GM21786 (cell line): ENCODE measurements around the gene TPRG1L.

ENCODE experiments used
- ATAC-seq: cut with Tn5 transposase; IDR thresholded peaks from one replicate; pipeline ENCODE4 v1.9.1; 2021; ENCODE audit not compliant: unreplicated experiment

TPRG1L gene

DNA sequence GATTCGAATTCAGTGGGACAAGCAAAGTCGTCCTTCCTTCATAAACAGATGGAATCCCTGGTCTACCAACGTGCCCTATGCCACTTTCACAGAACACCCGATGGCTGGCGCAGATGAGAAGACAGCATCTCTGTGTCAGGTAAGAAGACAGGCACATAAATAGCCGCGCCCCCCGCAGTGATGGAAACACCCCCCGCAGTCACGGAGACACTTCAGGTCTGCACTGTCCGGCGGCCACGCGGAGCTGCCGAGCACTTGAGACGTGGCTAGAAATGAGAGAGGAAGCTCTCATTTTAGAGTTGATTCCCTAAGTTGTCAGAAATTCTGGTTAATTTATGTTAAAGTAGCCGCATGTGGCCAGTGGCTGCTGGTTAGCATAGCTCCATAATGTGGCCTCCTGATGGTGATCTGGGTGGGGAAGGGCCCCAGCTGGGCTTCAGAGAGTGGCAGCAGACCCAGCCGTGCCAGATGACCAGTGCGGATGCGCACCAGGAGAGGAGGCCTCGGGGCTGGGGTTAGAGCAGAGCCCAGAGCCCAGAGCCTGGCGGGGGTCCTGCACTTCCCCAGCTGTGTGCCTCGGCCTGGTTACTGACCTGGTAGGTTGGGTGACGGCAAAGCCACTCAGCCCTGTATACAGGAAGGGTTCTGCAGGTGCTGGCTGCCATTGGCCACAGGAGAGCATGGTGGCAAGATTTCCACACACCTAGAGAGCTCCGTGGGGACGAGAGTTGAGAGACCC lies 2.9 kb downstream of the TPRG1L start:
- ATAC-seq, result no peak

DNA sequence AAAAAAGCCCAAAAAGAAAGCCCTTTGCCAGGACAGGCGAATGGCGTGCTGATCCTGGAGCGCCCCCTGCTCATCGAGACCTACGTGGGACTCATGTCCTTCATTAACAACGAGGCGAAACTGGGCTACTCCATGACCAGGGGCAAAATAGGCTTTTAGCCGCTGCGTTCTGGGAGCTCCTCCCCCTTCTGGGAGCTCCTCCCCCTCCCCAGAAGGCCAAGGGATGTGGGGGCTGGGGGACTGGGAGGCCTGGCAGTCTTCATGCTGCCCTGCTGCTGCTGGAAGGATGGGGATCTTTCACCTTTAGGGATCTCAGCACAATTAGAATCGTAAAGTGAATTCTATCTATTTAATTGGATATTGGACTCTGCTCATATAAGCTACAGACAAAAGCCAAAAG lies 3.6 kb downstream of the TPRG1L start:
- no peak for ATAC-seq

DNA sequence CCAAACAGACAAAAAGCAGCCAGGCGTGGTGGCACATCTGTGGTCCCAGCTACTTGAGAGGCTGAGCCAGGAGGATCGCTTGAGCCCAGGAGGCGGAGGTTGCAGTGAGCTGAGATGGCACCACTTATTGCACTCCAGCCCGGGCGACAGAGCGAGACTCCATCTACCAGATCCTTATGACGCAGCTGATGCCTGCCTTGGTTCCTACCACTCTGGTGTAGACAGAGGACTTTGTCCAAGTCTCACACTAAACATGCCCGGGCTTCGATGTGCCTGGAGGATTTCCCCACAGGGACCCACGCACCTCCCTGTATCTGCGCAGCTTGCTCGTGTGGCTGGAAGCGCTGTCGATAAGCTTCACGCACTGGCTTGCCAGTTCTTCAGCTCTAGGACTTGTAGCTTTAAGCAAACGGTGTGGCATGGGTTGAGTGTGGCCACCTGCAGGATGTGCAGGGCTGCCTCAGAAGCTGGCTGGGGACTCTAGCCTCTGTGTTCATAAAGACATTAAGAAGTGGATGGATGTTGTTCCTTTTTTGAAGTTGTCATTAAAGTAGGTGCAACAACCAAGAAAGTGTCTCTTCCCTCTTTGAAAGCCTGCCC lies 4.8 kb downstream of the TPRG1L start:
- no peak for ATAC-seq

DNA sequence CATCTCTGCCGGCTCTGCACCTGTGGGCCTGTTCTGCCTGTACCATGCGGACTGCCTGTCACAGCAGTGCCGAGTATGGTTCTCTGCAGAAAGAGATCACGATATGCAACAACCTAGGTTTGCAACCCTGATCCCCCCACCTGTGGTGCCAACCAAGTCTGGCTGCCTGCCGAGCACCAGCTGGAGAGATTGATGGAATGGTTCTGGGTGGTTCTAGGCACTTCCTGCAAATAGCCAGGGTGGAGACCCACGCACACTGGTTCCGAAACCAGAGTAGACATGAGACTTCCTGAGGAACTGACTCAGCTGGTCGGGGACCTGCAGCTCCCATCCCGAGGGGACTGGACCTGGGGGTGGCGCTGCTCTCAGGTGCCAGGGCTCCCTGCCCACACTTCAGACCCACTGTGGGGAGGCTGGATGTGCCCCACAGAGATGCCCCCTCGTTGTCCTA lies 5.4 kb downstream of the TPRG1L start:
- ATAC-seq, result no peak

DNA sequence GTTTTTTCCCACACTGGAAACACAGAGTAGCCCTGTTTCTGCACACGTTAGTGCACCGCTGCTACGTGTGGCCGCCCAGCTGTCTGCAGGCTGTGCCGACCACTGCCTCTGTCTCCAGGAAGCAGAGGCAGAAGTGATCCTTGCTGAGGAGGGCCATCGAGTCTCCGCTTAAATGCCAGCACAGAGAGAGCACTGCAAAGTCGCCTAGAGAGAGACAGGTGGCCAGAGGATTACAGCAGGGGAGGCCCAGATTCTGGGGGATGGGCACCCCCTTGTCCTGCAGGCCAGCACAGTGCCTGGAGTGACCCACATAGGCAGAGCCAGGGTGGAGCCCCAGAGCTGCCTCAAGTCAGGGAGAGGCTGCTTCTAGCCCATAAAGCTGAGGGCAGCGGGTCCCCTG lies 6.1 kb downstream of the TPRG1L start:
- no peak for ATAC-seq

DNA sequence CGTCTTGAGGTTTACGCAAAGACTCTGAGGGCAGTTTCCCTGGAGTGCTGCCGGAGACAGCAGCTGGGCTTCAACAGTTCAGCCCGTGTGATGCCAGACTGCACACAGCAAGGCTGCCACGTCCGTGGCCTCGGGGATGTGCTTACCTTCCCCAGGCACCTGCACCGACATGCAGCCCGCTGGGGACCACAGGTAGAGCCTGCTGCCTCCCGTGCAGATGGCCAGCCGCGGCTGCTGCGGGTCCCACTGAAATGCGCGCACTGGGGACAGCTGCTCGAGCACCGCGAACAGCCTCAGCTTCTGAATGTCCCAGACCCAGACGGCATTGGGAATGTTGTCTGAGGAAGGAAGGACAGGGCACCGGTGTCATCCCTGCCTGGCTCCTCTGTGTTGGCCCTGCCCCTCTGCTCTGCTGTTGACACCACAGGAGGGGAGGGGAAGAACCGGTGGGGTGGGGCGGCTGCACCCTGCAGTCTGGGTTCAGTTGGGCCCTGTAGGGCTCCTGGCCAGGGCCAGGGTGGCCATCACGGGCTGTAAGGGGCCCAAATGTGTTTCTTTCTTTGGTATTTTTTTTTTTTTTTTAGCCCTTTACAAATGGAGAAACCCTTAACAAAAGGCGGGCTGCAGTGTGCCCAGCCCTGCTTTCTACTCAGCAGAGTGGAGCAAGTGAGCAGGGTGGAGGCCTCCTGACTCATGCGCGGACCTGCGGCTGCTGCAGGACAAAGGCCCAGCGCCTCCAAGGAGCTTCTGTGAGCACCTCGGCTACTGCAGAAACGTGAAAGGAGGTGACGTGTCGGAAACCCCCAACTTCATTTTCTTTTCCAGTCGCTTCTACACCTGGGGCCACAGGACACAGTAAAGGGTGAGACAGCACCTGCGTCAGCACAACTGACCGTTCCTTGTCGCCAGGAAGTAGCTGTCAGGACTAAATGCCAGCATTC lies 6.8 kb downstream of the TPRG1L start:
- ATAC-seq, result no peak

DNA sequence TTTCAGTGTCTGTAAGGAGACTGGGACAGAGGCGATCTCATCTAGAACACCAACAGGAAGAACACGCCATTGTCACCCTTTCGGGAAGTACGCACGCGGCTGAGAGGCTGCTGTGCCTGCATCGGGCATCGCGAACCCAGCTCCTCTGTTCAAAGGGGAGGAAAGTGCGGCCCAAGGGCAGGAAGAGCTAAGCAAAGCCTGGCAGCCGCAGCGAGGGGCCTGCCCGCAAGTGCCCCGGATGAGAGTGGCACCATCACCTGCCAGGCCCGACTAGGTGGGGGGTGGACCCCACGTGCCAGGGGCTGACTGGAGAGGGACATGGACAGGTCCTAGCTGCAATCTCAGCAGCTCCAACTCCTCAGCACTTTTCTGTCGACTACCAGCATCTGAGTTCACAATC lies 7.5 kb downstream of the TPRG1L start:
- no peak for ATAC-seq

DNA sequence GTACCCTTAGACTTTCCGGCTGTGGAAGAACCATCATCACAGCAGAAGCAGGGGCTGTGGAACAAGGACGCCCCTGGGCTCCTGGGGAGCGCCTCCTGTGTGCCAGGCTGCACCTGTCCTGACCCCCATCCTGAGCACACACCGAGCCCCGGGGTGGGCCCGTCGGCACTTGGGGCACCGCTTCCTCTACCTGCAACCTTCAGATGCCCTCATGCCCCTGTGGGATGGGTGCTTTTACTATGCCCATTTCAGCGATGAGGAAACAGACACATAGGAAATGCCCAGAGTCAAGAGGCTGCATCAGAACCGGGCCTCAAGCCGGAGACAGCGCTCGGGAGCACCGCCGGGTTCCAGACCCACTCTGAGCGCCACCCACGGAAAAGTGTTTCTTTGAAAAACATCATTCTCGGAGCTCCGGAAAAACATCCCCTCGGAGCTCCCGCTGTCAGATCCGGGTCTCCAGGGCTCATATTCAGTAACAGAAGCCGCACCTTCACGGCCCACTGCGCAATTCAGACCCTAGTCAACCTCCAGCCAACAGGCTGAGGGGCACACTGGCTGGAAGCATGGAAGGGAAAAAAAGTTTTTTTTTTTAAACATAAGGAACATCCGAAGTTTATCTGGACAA lies 8.0 kb downstream of the TPRG1L start:
- no peak for ATAC-seq

DNA sequence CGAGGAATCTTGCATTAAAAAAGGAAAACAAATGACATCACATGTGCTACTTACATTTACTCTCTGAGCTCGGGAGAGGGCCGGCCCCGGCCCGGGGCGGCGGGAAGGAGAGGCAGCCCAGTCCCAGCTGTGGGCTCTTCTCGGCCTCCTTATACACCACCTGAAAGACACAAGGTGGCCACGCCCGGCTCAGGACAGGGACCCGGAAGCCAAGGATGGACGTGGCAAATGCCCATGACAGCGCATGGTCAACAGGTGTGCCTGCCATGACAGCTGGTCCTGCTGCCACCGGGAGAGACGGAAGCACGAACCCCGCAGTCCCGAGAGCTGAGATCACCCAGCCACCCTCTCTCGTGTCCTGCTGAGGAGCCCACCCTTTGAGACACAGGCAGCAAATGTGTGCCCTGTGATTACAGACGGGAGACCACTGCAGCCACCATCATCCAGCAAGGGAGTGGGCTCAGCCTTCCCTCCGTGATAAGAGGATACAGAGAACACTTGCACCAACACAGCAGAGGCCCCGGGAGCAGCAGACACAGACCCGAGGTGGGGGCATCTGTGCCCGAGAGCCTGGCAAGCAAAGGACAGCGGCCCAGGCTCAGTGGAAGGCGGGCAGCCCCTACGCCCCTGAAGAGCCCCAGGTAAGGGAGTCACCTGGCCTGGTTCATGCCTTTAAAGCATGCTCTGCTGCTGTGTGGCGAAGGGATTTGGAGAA lies 8.7 kb downstream of the TPRG1L start:
- ATAC-seq, result no peak

DNA sequence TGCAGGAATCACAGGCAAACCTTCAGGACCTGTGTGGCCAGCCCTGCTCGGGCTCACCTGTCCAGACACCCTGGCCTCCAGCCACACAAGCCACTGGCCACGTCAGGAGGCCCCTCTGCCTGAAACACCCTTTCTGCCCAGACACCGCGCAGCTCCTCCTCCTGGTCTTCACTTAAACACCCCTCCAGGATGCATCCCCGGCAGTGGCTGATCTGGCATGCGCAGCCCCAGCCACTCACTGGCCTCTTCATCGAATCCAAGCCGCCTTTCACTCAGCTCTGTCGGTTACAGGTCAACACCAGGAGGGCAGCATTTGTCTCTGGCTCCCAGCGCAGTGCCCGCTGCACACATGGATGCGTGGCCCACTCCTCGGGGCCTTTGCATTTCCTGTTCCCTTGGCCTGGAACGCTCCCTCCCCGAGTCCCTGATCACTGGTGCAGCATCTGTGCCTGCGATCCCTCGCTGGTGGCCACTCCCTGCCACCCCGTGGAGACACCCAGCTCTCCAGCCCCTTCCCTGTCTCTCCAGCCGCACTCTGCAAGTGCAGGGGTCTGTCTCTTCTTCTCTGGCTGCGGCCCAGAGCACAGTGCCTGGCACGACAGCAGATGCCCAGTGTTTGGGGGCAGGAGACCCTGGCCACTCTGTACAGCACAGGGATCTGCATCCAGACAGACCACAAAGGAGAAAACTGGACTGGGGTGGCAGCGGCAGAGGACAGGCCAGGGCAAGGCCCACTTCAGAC lies 9.4 kb downstream of the TPRG1L start:
- ATAC-seq, result no peak

DNA sequence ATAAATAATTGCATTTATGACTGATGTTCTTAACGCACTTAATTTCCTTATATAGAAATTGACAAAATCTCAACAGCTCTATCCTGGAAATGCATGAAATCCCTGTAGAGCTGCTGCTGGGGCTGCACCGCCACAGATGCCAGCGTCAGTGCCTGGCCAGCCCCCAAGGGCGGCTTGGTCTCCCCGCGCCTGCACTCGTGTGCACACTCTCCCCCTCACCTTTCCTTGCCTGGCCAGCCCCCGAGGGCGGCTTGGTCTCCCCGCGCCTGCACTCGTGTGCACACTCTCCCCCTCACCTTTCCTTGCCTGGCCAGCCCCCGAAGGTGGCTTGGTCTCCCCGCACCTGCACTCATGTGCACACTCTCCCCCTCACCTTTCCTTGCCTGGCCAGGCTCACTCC lies 11.3 kb downstream of the TPRG1L start:
- no peak for ATAC-seq

DNA sequence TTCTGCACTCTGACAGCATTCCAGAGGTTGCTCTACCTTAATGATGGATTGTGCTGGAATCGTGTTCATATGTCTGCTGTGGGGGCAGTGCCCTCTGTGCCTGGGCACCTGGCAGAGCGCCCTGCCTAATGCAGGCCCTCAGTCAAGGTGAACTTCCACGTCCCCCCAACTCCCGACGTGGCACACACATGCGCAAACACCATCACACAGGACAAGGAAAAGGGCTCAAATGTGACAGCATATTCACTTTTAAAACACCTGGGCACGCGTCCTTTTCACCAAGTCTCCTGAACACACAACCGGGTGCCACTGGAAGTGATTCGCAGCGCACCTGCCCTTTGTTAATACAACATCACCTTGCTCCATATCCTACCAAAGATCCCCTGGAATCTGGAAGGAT lies 11.7 kb downstream of the TPRG1L start:
- ATAC-seq, result no peak

DNA sequence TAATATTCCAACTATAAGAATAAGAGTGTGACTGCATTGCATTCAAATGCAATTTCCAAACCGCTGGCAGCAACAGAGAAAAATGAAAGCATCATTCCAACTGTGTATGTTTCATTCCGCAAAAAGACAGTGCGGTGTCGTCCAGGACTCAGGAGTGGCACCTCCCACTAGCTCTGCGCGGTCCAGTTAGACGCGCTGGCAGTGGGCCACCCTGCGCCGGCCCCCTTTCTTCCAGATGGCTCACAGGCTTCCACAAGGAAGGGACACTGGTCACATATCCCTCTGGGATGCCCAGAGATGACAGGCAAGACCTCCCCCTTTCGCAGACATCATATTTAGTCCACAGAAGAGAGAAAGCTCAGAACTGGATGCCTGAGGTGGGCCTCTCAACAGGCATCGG lies 13.2 kb downstream of the TPRG1L start:
- ATAC-seq, result no peak

DNA sequence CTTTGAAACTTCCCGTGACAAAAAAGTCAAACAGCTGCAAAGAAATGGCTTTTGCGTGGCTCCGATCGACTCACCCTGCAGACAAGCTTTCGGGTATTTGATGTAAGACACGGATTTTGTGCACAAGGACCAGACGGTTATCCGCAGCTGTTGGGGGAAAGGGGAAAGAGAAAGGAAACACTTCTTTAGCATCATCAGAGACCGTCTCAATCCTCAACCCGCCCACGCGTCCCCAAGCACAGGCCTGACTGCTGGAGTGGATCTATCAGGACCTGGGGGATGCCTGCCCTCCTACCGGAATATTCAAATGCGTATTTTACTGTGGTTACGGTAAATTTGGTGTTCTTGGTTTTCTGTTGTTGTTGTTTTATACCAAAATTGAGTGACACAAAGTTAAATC lies 13.9 kb downstream of the TPRG1L start:
- no peak for ATAC-seq

DNA sequence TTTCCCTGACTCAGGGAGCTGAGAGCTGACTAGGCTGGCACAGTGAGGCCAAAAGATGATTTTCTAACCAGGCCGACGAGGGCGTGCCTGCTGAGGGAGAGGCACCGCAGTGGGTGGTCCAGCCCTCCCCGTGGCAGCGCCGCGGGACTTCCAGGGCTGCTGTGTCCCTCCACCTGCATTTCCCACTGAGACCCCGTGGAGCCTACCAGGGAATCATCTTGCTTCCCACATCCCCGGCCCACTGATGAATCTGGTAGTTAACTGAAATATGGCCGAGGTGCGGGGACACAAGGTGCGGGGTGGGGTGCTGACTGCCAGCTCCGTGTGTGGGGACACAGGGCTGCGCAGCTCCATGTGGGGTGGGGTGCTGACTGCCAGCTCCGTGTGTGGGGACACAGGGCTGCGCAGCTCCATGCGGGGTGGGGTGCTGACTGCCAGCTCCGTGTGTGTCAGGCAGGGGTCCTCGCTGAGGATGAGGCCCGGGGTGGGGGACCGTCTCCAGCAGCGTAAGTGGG lies 14.6 kb downstream of the TPRG1L start:
- no peak for ATAC-seq

DNA sequence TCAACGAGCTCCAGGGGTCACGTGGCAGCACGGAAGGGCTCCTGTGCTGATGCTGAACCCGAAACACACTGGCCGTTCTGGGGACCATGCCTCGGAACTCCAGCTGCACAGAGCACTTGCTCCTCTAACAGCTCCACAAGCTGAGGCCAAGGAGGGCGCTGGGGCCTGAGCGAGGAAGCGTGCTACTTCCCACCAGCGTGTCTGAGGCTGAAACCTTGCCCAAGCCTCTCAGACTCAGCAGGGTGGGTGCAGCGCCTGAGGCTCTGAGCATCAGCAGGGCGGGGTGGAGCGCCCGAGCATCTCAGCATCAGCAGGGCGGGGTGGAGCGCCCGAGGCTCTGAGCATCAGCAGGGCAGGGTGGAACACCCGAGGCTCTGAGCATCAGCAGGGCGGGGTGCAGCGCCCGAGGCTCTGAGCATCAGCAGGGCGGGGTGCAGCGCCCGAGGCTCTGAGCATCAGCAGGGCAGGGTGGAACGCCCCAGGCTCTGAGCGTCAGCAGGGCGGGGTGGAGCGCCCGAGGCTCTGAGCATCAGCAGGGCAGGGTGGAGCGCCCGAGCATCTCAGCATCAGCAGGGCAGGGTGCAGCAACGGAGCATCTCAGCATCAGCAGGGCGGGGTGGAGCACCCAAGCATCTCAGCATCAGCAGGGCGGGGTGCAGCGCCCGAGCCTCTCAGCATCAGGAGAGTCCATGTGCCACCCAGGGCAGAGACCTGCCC lies 15.5 kb downstream of the TPRG1L start:
- ATAC-seq, result no peak

DNA sequence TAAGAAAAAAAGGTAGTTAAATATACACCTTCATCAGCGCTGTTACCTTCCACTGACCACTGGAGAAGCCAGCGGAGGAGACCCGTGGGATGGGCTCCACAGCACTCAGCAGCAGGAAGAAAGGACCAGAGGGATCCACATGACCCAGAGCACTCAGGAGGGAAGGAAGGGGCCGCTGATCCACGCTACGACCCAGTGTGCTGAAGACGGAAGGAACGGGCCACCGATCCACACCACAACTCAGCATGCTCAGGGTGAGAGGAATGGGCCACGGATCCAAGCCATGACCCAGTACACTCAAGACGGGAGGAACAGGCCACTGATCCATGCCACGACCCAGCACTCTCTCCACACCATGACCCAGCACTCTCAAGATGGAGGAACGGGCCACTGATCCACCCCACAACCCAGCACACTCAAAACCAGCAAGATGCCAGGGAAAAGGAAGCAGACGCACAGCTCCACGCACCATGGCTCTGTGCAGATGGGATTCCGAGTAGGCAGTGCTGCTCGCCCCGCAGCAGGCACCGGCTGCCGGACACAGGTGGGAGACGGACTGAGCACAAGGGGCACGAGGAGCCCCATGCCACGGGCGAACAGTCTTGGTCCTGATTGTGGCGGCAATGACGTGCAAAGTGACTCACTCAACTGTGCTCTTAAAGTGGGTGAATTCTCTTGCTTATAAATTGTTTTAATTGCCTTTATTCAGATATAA lies 16.4 kb downstream of the TPRG1L start:
- no peak for ATAC-seq

DNA sequence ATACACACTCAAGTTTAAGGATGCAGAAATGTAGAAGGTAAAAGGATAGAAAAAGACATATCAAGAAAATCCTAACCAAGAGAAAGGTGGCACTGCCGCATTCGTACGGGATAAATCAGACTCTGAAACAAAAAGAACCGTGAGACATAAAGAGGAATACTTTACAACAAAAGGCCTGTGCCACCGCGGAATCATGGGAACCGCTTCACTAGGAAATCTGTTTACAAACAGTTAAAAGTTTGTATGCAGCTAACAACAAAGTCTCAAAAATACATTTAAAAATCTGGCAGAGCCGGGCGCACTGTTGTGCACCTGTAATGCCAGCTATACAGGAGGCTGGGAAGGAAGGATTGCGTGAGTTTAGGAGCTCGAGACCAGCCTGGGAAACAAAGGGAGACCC lies 17.0 kb downstream of the TPRG1L start:
- ATAC-seq, result no peak
